Measurements from ENCODE around the gene UBB. TPM values are rescaled to one million over a fixed set of nuclear protein-coding genes. Genes with fewer than 3 reads are reported as not detected.
"Not testable (repeated sequence)": the region's sequence is repeated elsewhere in the genome, so short reads cannot be mapped to it uniquely, and the experiment has no call there.

Gene UBB
- total RNA-seq, 4 donors from 2014 or later, result 606 to 678 (median 615) TPM

DNA sequence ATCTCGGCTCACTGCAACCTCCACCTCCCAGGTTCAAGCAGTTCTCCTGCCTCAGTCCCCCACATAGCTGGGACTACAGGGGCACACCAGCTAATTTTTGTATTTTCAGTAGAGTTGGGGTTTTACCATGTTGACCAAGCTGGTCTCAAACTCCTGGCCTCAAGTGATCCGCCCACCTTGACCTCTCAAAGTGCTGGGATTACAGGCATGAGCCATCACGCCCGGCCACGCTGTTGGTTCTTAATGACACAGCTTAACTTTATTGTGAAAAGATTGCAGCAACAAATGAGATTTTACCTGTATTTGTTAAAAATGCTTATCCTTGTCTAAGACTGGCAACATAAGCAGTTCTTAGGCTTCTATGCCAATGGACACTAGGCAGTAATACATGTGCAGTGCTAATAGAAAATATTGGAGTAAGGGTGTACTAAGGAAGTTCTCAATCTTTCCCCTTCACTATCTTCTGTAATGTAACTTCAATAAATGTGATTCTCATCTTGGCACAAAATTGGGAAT, 2.9 kb downstream of the UBB start:
- H3K4me3 ChIP-seq (ENCODE audit: low read depth, poor library complexity, severe bottlenecking), result no peak overlapping the region
- 75 to 83% methylated on average over 5 of the region's 5 CpGs for WGBS, 2 donors
- no peak for DNase-seq (ENCODE audit: low spot score in 2 of 2)
- intact Hi-C loops (cut with DNase I; ENCODE audit: low total_unique reads), result no loop called here
- TF ChIP-seq CTCF (IDR thresholded peaks at IDR 0.05) (no peak), POLR2A (IDR thresholded peaks at IDR 0.05) (no peak)

DNA sequence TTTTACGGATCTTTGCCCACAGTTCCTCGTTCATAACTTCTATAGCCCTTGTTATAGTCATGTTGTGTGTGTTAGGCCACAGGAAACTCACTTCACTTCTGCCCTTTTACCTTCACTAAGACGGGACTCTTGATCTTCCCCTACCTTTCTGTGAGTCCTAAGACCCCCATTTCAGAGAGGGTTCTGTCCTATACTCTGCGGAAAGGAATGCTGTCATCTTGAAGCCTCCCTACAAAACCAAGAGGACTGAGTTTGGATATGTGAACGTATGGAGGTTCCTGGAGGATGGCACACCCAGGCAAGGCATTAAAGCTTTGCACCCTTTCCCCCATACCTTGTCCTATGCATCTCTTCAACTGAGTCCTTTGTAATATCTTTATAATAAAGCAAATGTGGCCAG, 3.7 kb downstream of the UBB start:
- TF ChIP-seq CTCF (IDR thresholded peaks at IDR 0.05) (no peak), POLR2A (IDR thresholded peaks at IDR 0.05) (no peak)
- intact Hi-C loops (cut with DNase I; ENCODE audit: low total_unique reads), result no loop called here
- no peak for DNase-seq (ENCODE audit: low spot score in 2 of 2)
- H3K4me3 ChIP-seq (ENCODE audit: low read depth, poor library complexity, severe bottlenecking), result no peak overlapping the region
- WGBS, 2 donors, result 65 to 73% methylated on average over 5 of the region's 5 CpGs

- DNase-seq (ENCODE audit: low spot score in 2 of 2); H3K4me3 ChIP-seq (ENCODE audit: low read depth, poor library complexity, severe bottlenecking); intact Hi-C loops (cut with DNase I; ENCODE audit: low total_unique reads): not testable (repeated sequence)
- WGBS, 2 donors, result 49 to 51% methylated on average over 23 of the region's 23 CpGs
These were observed 5.2 kb downstream of the UBB start for GRCh38 chr17:16386126-16386507.

GRCh38 chr17:16391451-16391850, 10.6 kb downstream of the UBB start:
- no peak for DNase-seq (ENCODE audit: low spot score in 2 of 2)
- no peak overlapping the region for H3K4me3 ChIP-seq (ENCODE audit: low read depth, poor library complexity, severe bottlenecking)
- 97 to 98% methylated on average over 13 of the region's 13 CpGs for WGBS, 2 donors
- TF ChIP-seq CTCF (IDR thresholded peaks at IDR 0.05) (no peak), POLR2A (IDR thresholded peaks at IDR 0.05) (no peak)
- intact Hi-C loops (cut with DNase I; ENCODE audit: low total_unique reads), result no loop called here

DNA sequence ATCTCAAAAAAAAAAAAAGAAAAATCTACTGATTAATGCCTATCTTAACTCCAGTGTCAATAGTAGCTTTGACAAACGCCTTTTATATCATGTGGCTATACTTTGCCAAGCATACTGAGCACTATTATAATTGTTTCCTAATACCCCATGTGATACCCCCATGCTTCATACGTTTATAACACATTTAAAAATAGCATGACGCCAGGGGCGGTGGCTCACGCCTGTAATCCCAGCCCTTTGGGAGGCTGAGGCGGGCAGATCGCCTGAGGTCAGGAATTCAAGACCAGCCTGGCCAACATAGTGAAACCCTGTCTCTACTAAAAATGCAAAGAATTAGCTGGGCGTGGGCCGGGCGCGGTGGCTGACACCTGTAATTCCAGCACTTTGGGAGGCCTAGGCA, 11.6 kb downstream of the UBB start:
- DNase-seq (ENCODE audit: low spot score in 2 of 2); H3K4me3 ChIP-seq (ENCODE audit: low read depth, poor library complexity, severe bottlenecking); intact Hi-C loops (cut with DNase I; ENCODE audit: low total_unique reads): not testable (repeated sequence)
- WGBS, 2 donors, result 85 to 89% methylated on average over 11 of the region's 11 CpGs

- intact Hi-C loops (cut with DNase I; ENCODE audit: low total_unique reads); DNase-seq (ENCODE audit: low spot score in 2 of 2); H3K4me3 ChIP-seq (ENCODE audit: low read depth, poor library complexity, severe bottlenecking): not testable (repeated sequence)
- 50 to 66% methylated on average over 4 of the region's 4 CpGs for WGBS, 2 donors
These were observed 15.0 kb downstream of the UBB start for GRCh38 chr17:16395887-16396286.

DNA sequence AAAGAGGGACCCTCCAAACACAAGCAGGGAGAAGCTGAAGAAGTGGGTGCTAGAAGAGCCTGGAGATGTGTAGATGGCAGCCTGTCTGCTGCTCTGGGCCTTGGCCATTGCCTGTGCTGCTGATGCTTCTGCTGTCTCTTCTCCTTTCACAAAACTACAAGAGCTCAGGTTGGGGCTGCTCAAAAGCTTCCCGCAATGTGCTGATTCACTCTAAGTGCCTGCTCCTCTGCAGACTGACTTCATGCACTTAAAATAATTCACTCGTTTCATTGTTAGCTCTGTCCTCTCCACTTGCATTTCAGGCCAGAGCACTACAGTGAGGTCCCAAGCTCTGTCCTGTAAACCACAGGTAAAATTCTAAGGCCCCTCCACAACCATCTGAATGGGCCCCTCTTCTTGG, 15.8 kb downstream of the UBB start:
- H3K4me3 ChIP-seq (ENCODE audit: low read depth, poor library complexity, severe bottlenecking); intact Hi-C loops (cut with DNase I; ENCODE audit: low total_unique reads); DNase-seq (ENCODE audit: low spot score in 2 of 2): not testable (repeated sequence)
- WGBS, 2 donors, result 76 to 84% methylated on average over 2 of the region's 2 CpGs
